Natural killer cell (primary cell): ENCODE measurements around the gene EPC2. TPM values are rescaled to one million over a fixed set of nuclear protein-coding genes. Genes with fewer than 3 reads are reported as not detected.
"Not testable (repeated sequence)": the region's sequence is repeated elsewhere in the genome, so short reads cannot be mapped to it uniquely, and the experiment has no call there.

ENCODE experiments used
- ATAC-seq, 3 donors: fragments of 150-1000 bp in 2 of 3; fragments of 200-7000 bp in 1 of 3; cut with Tn5 transposase; 1 replicate in 1 of 3; 2 replicates in 2 of 3; pipeline ENCODE4 v1.10.0; 2021; ENCODE audit warnings: mild to moderate bottlenecking in 2 of 3, moderate library complexity in 2 of 3
- DNase-seq, 2 donors: peaks; one replicate each; pipeline versions ENCODE4 v3.0.0 to v3.0.0-alpha.2; 2013 to 2021; ENCODE audit warnings: mixed read lengths in 1 of 2
- H3K27ac ChIP-seq: one replicate; pipeline ENCODE4 v1.5.1; 2013; ENCODE audit warnings: mild to moderate bottlenecking, low read length
- H3K27me3 ChIP-seq: one replicate; pipeline ENCODE4 v1.6.1; 2013; ENCODE audit warnings: low read length; ENCODE audit not compliant: control insufficient read depth, insufficient read depth
- H3K36me3 ChIP-seq: one replicate; pipeline ENCODE4 v1.6.1; 2013; ENCODE audit warnings: low read length; ENCODE audit not compliant: control insufficient read depth, insufficient read depth
- H3K4me1 ChIP-seq: one replicate; pipeline ENCODE4 v1.6.1; 2013; ENCODE audit warnings: low read length; ENCODE audit not compliant: control insufficient read depth, insufficient read depth
- H3K4me3 ChIP-seq: one replicate; pipeline ENCODE4 v1.5.1; 2013; ENCODE audit warnings: low read length
- H3K9me3 ChIP-seq: one replicate; pipeline ENCODE4 v1.6.1; 2013; ENCODE audit warnings: low read length; ENCODE audit not compliant: control insufficient read depth, insufficient read depth
- H3K27ac Mint-ChIP-seq, 2 donors: one replicate each; pipeline ENCODE4 v1.8.0; 2022; ENCODE audit warnings: mild to moderate bottlenecking in 2 of 2, mixed read lengths in 2 of 2, moderate library complexity in 1 of 2
- H3K27me3 Mint-ChIP-seq, 2 donors: one replicate each; pipeline ENCODE4 v1.8.0; 2022; ENCODE audit warnings: low read depth in 2 of 2, mixed read lengths in 2 of 2
- H3K36me3 Mint-ChIP-seq: one replicate; pipeline ENCODE4 v1.8.0; 2022; ENCODE audit warnings: mixed read lengths
- H3K4me1 Mint-ChIP-seq, 2 donors: one replicate each; pipeline ENCODE4 v1.8.0; 2022; ENCODE audit warnings: mixed read lengths in 2 of 2
- H3K4me3 Mint-ChIP-seq: one replicate; pipeline ENCODE4 v1.8.0; 2022; ENCODE audit warnings: mild to moderate bottlenecking, moderate library complexity, mixed read lengths
- H3K9me3 Mint-ChIP-seq, 2 donors: one replicate each; pipeline ENCODE4 v1.8.0; 2022; ENCODE audit warnings: mixed read lengths in 2 of 2
- CTCF ChIP-seq: fragments of 200-600 bp; IDR thresholded peaks from one replicate; pipeline ENCODE4 v1.8.0; 2022; ENCODE audit warnings: antibody characterized with exemption
- WGBS: methylation state at CpG from one replicate; pipeline ENCODE4 v1.1.7; 2013; ENCODE audit warnings: missing lambda C conversion rate; ENCODE audit not compliant: insufficient coverage; 5-methylcytosine and 5-hydroxymethylcytosine counted together
- intact Hi-C: fragments of 100-400 bp; cut with micrococcal nuclease; formaldehyde crosslinking; loops from one replicate; pipeline ENCODE4 v1.14.2; 2022
- total RNA-seq, 4 donors: library from RNA; stranded (reverse); fragments of 120-200 nt in 1 of 4; gene quantifications; one replicate each; pipeline versions ENCODE4 v1.2.3 to v1.2.4, GENCODE V29; 2013 to 2022

Gene EPC2
- total RNA-seq, 3 donors from 2014 or later (not counting 1 experiment from before 2014, with no cell fraction given) = 64.6 to 76.3 (median 66.1) TPM

DNA sequence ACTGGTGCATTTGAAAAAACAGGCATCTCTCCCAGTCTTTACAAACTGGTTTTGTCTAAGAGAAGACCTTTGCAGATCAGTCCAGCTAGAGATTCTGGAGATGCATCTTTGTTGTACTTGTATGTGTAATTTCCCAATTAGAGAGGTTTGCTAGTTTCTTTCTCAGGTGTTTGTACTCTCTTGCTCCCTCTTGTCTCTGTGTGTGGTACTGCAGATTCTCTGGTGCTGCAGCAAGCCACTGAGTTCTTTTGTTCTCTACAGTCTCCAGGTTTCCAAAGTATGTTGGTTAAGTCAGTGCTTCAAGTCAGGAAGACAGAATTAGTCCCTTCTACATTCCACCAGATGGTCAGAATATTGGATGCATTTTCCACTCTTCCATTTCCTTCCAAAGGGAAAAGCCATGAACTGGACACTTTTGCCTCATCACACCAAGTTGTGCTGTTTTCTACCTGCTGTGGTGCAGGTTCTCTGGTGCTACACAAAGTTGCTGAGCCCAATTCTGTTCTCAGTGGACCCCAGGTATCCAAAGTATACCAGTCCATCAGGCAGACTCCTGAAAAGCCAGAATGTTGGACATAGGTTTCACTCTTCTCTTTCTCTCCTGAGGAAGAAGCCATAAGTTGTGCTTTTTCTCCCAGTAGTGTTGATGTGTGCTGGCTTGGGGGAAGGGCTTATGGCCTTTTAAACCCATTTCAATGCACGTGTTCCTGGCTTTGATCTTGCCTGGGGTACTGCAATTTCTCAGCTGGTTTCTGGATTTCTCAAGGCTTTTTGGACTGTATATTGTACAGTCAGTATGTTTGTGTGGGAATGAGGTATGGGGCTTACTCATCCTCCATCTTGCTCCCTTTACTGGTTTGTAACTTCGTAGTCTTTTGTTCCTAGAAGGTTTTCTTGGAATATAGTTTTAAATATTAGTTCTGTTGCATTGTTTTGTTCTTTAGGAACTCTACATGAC lies 29.8 kb downstream of the EPC2 start:
- WGBS = 75% methylated on average over 1 of the region's 2 CpGs
- Mint-ChIP-seq H3K9me3 (peaks cover 0 to 2% of the 10 kb centered on the region in 2 donors), H3K36me3 (peaks cover 5% of the 10 kb centered on the region), H3K4me3 (peak overlapping the region; percentile 54), H3K4me1 (peaks cover 69 to 71% of the 10 kb centered on the region in 2 donors), H3K27ac (peak overlapping the region in 1 of 2 donors; percentile 37), H3K27me3 (no peaks in the 10 kb centered on the region)
- H3K27me3 ChIP-seq = no peaks in the 10 kb centered on the region
- ATAC-seq (peak; percentile 74 to 88 (median 85)), DNase-seq (peak in 1 of 2 donors; percentile 69)
- no peaks in the 10 kb centered on the region for H3K36me3 ChIP-seq
- no peaks in the 10 kb centered on the region for H3K9me3 ChIP-seq
- no peak overlapping the region for H3K27ac ChIP-seq
- TF ChIP-seq CTCF = peak; percentile 67
- no peak overlapping the region for H3K4me3 ChIP-seq
- H3K4me1 ChIP-seq = peaks cover 2% of the 10 kb centered on the region
- intact Hi-C loops = no loop called here

GRCh38 chr2:148675708-148676107 lies 31.2 kb downstream of the EPC2 start:
- intact Hi-C loops = no loop called here
- H3K9me3 Mint-ChIP-seq = peaks cover 0 to 2% of the 10 kb centered on the region in 2 donors
- Histone ChIP-seq H3K4me1 (no peaks in the 10 kb centered on the region), H3K27me3 (no peaks in the 10 kb centered on the region), H3K4me3 (no peak overlapping the region), H3K36me3 (no peaks in the 10 kb centered on the region), H3K9me3 (no peaks in the 10 kb centered on the region), H3K27ac (no peak overlapping the region)
- ATAC-seq = no peak
- H3K27me3 Mint-ChIP-seq = no peaks in the 10 kb centered on the region
- DNase-seq = no peak
- TF ChIP-seq CTCF = no peak
- H3K27ac Mint-ChIP-seq = no peak overlapping the region
- 60% methylated on average over 1 of the region's 4 CpGs for WGBS
- H3K4me1 Mint-ChIP-seq = peaks cover 64 to 67% of the 10 kb centered on the region in 2 donors
- no peak overlapping the region for H3K4me3 Mint-ChIP-seq
- H3K36me3 Mint-ChIP-seq = peaks cover 5% of the 10 kb centered on the region

DNA sequence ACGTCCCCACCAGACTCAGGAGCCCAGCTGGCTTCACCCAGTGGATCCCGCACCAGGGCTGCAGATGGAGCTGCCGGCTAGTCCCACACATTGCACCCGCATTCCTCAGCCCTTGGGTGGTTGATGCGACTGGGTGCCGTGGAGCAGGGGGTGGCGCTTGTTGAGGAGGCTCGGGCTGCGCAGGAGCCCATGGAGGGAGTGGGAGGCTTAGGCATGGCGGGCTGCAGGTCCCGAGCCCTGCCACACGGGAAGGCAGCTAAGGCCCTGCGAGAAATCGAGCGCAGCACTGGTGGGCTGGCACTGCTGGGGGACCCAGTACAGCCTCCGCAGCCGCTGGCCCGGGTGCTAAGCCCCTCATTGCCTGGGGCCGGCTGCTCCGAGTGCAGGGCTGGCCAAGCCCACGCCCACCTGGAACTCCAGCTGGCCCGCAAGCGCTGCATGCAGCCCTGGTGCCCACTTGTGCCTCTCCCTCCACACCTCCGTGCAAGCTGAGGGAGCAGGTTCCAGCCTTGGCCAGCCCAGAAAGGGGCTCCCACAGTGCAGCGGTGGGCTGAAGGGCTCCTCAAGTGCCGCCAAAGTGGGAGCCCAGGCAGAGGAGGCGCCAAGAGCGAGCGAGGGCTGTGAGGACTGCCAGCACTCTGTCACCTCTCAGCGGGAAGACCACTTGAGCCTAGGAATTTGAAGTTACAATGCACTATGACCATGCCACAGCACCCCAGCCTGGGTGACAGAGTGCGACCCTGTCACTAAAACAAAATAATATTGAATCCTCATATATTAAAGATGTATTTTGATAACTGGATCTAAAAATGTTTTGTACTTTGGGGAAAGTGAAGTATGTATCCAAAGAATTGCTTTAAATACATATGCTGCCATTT lies 34.0 kb downstream of the EPC2 start:
- H3K36me3 ChIP-seq, DNase-seq, H3K27ac Mint-ChIP-seq, H3K9me3 Mint-ChIP-seq, H3K4me3 ChIP-seq, H3K27me3 Mint-ChIP-seq, H3K27me3 ChIP-seq, H3K4me1 ChIP-seq, intact Hi-C loops, H3K27ac ChIP-seq, H3K36me3 Mint-ChIP-seq, H3K9me3 ChIP-seq, H3K4me3 Mint-ChIP-seq, ATAC-seq: not testable (repeated sequence)
- WGBS = 95% methylated on average over 30 of the region's 31 CpGs
- H3K4me1 Mint-ChIP-seq = peaks cover 61 to 68% of the 10 kb centered on the region in 2 donors

- intact Hi-C loops = loop anchor here (5.0 kb wide), 1 partner anchor 33 kb away; no protein-coding TSS in a partner anchor
- Histone ChIP-seq H3K4me3 (no peak overlapping the region), H3K36me3 (no peaks in the 10 kb centered on the region), H3K27me3 (no peaks in the 10 kb centered on the region), H3K4me1 (no peaks in the 10 kb centered on the region), H3K9me3 (no peaks in the 10 kb centered on the region), H3K27ac (no peak overlapping the region)
- peak overlapping the region; percentile 1 to 7 for H3K27ac Mint-ChIP-seq
- H3K27me3 Mint-ChIP-seq = no peaks in the 10 kb centered on the region
- no peaks in the 10 kb centered on the region for H3K36me3 Mint-ChIP-seq
- ATAC-seq (no peak), DNase-seq (no peak)
- no peak overlapping the region for H3K4me3 Mint-ChIP-seq
- no peaks in the 10 kb centered on the region for H3K9me3 Mint-ChIP-seq
- peaks cover 57 to 62% of the 10 kb centered on the region in 2 donors for H3K4me1 Mint-ChIP-seq
- no peak for TF ChIP-seq CTCF
- 90% methylated on average over 3 of the region's 3 CpGs for WGBS
Measured at GRCh38 chr2:148680462-148680861, 35.9 kb downstream of the EPC2 start.
